H1 (cell line): ENCODE results near the gene CEACAM7. TPM values are rescaled to one million over a fixed set of nuclear protein-coding genes. Genes with fewer than 3 reads are reported as not detected.

Source experiments
- CTCF ChIA-PET: fragments of 300-600 bp; sonication (Branson Sonifier 250); formaldehyde crosslinking; loops from one replicate; lab custom pipeline; 2021; ENCODE audit not compliant: partially characterized antibody; lab: Charles Lee
- POLR2A ChIA-PET: fragments of 300-600 bp; sonication (Branson Sonifier 250); formaldehyde crosslinking; loops from one replicate; lab custom pipeline; 2021; ENCODE audit warnings: inconsistent platforms; ENCODE audit not compliant: partially characterized antibody; lab: Charles Lee
- DNase-seq, 2 experiments: peaks; one replicate each; pipeline versions ENCODE4 v3.0.0 to v3.0.0-alpha.2; 2010 to 2022; ENCODE audit warnings: low spot score in 2 of 2, low read depth in 1 of 2, mixed read lengths in 1 of 2
- FAIRE-seq: peaks from 2 replicates; lab custom pipeline; 2011; peaks lifted over from hg19 to GRCh38; lab: Jason Lieb, UNC
- H2AFZ ChIP-seq: 2 replicates; pipeline ENCODE4 v1.8.1; 2012; ENCODE audit warnings: low read length, inconsistent platforms
- H2AK5ac ChIP-seq: 2 replicates; pipeline ENCODE4 v1.6.1; 2013; ENCODE audit warnings: low read depth, low read length
- H2BK120ac ChIP-seq: replicated peaks from 2 replicates; pipeline ENCODE3; 2013; ENCODE audit warnings: low read depth, low read length, inconsistent platforms
- H2BK12ac ChIP-seq: 2 replicates; pipeline ENCODE4 v1.6.1; 2013; ENCODE audit warnings: low read depth, low read length
- H2BK15ac ChIP-seq: 2 replicates; pipeline ENCODE4 v1.6.1; 2013; ENCODE audit warnings: low read length
- H2BK20ac ChIP-seq: 2 replicates; pipeline ENCODE4 v1.6.1; 2013; ENCODE audit warnings: low read length
- H2BK5ac ChIP-seq: 2 replicates; pipeline ENCODE4 v1.6.1; 2013; ENCODE audit warnings: low read depth, low read length
- H3K14ac ChIP-seq: 2 replicates; pipeline ENCODE4 v1.6.1; 2013; ENCODE audit warnings: inconsistent platforms; ENCODE audit not compliant: insufficient read length
- H3K18ac ChIP-seq: 2 replicates; pipeline ENCODE4 v1.6.1; 2013; ENCODE audit warnings: low read length; ENCODE audit errors: extremely low read depth
- H3K23ac ChIP-seq: 2 replicates; pipeline ENCODE4 v1.6.1; 2013; ENCODE audit warnings: inconsistent platforms; ENCODE audit not compliant: insufficient read length
- H3K23me2 ChIP-seq: 2 replicates; pipeline ENCODE4 v1.6.1; 2013; ENCODE audit warnings: low read depth, low read length
- H3K27ac ChIP-seq: 2 replicates; pipeline ENCODE4 v1.6.1; 2011; ENCODE audit warnings: low read depth, low read length, inconsistent platforms
- H3K27me3 ChIP-seq, 4 experiments: replicated peaks in 1 of 4; 1 replicate in 1 of 4; 2 replicates in 3 of 4; pipeline versions ENCODE4 v1.6.1 to v1.8.1; 2011 to 2013; ENCODE audit warnings: low read length in 3 of 4, mild to moderate bottlenecking in 3 of 4, inconsistent platforms in 2 of 4, mixed read lengths in 2 of 4, moderate library complexity in 1 of 4; ENCODE audit not compliant: control insufficient read depth in 3 of 4, insufficient read depth in 3 of 4; ENCODE audit errors: extremely low read depth in 1 of 4
- H3K36me3 ChIP-seq, 4 experiments: 2 replicates each; pipeline versions ENCODE4 v1.6.1 to v1.8.1; 2011 to 2013; ENCODE audit warnings: mild to moderate bottlenecking in 4 of 4, low read length in 3 of 4, moderate library complexity in 2 of 4, control low read depth in 1 of 4, inconsistent platforms in 1 of 4; ENCODE audit not compliant: insufficient read depth in 4 of 4, control insufficient read depth in 2 of 4
- H3K4ac ChIP-seq: replicated peaks from 2 replicates; pipeline ENCODE3; 2013; ENCODE audit warnings: low read length, low read depth, mixed read lengths, inconsistent platforms; ENCODE audit not compliant: insufficient read length
- H3K4me1 ChIP-seq, 4 experiments: replicated peaks in 1 of 4; 1 replicate in 1 of 4; 2 replicates in 3 of 4; pipeline versions ENCODE4 v1.6.1 to v1.8.1; 2011 to 2013; ENCODE audit warnings: low read length in 3 of 4, inconsistent platforms in 2 of 4, mixed read lengths in 1 of 4; ENCODE audit not compliant: insufficient read depth in 4 of 4, control insufficient read depth in 3 of 4
- H3K4me2 ChIP-seq, 2 experiments: 2 replicates each; pipeline versions ENCODE4 v1.6.1 to v1.8.1; 2011 to 2013; ENCODE audit warnings: low read depth in 2 of 2, low read length in 2 of 2, control low read depth in 1 of 2, inconsistent platforms in 1 of 2, mild to moderate bottlenecking in 1 of 2; ENCODE audit not compliant: insufficient read depth in 1 of 2
- H3K4me3 ChIP-seq, 4 experiments: fragments of 200-600, 300-600 bp in 1 of 4; sonication (generic), shearing (Covaris generic), sonication (Bioruptor Twin) in 1 of 4; 2 replicates each; pipeline versions ENCODE4 v1.5.1 to v1.8.1; 2011 to 2016; ENCODE audit warnings: low read length in 4 of 4, low read depth in 3 of 4, control low read depth in 2 of 4, inconsistent platforms in 2 of 4, mild to moderate bottlenecking in 2 of 4, mixed read lengths in 1 of 4, moderate library complexity in 1 of 4; ENCODE audit not compliant: insufficient read depth in 2 of 4; ENCODE audit errors: extremely low read depth in 1 of 4
- H3K56ac ChIP-seq: replicated peaks from 2 replicates; pipeline ENCODE3; 2013; ENCODE audit warnings: low read depth, mild to moderate bottlenecking, mixed read lengths, low read length, inconsistent platforms; ENCODE audit not compliant: insufficient read length
- H3K79me1 ChIP-seq: 2 replicates; pipeline ENCODE4 v1.6.1; 2013; ENCODE audit warnings: low read depth, low read length, control low read depth
- H3K79me2 ChIP-seq, 2 experiments: 2 replicates each; pipeline versions ENCODE4 v1.6.1 to v1.8.1; 2012 to 2013; ENCODE audit warnings: low read length in 2 of 2, mild to moderate bottlenecking in 2 of 2, inconsistent platforms in 1 of 2; ENCODE audit not compliant: insufficient read depth in 2 of 2, control insufficient read depth in 1 of 2
- H3K9ac ChIP-seq, 4 experiments: replicated peaks in 1 of 4; 1 replicate in 1 of 4; 2 replicates in 3 of 4; pipeline versions ENCODE4 v1.6.1 to v1.8.1; 2011 to 2013; ENCODE audit warnings: low read depth in 3 of 4, low read length in 3 of 4, control low read depth in 2 of 4, mild to moderate bottlenecking in 2 of 4, moderate library complexity in 2 of 4, inconsistent platforms in 1 of 4; ENCODE audit errors: extremely low read depth in 1 of 4
- H3K9me3 ChIP-seq, 2 experiments: 2 replicates each; pipeline versions ENCODE4 v1.6.1 to v1.8.1; 2012 to 2013; ENCODE audit warnings: mild to moderate bottlenecking in 2 of 2, moderate library complexity in 2 of 2, control low read depth in 1 of 2, inconsistent platforms in 1 of 2, low read depth in 1 of 2, low read length in 1 of 2, mixed read lengths in 1 of 2; ENCODE audit not compliant: insufficient read depth in 2 of 2
- H4K20me1 ChIP-seq, 2 experiments: replicated peaks in 1 of 2; 2 replicates each; pipeline versions ENCODE3 to v1.8.1; 2011 to 2013; ENCODE audit warnings: inconsistent platforms in 2 of 2, low read length in 2 of 2, mild to moderate bottlenecking in 1 of 2; ENCODE audit not compliant: insufficient read depth in 2 of 2, control insufficient read depth in 1 of 2
- H4K5ac ChIP-seq: 2 replicates; pipeline ENCODE4 v1.6.1; 2013; ENCODE audit warnings: low read length, low read depth, mixed read lengths, inconsistent platforms; ENCODE audit not compliant: insufficient read length
- H4K8ac ChIP-seq: 2 replicates; pipeline ENCODE4 v1.8.0; 2013; ENCODE audit warnings: mild to moderate bottlenecking, moderate library complexity, low read length, inconsistent platforms; ENCODE audit not compliant: insufficient read depth; ENCODE audit errors: extremely low read depth
- H4K91ac ChIP-seq: replicated peaks from 2 replicates; pipeline ENCODE3; 2013; ENCODE audit warnings: low read length, mixed read lengths, inconsistent platforms; ENCODE audit not compliant: insufficient read length
- BACH1 ChIP-seq: IDR thresholded peaks from 2 replicates; pipeline ENCODE4 v1.6.1; 2012; ENCODE audit warnings: low read length, improper control_type of control experiment
- CBX5 ChIP-seq: fragments of 300-800, 300-1000 bp; sonication (generic); IDR thresholded peaks from 2 replicates; pipeline ENCODE4 v1.7.1; 2016; ENCODE audit warnings: antibody characterized with exemption, low read length, low read depth
- CTBP2 ChIP-seq: IDR thresholded peaks from 2 replicates; pipeline ENCODE4 v1.7.0; 2011; ENCODE audit warnings: borderline replicate concordance, mild to moderate bottlenecking, moderate library complexity, mixed read lengths, low read length; ENCODE audit not compliant: insufficient read depth, insufficient read length
- EZH2 ChIP-seq: fragments of 200-600 bp; sonication (generic); IDR thresholded peaks from 2 replicates; pipeline ENCODE4 v1.7.1; 2012; ENCODE audit warnings: low read depth, mild to moderate bottlenecking, moderate library complexity, low read length, inconsistent platforms; ENCODE audit not compliant: severe bottlenecking
- HDAC6 ChIP-seq: IDR thresholded peaks from one replicate; pipeline ENCODE4 v1.7.1; 2012; ENCODE audit warnings: low read depth, mild to moderate bottlenecking, inconsistent platforms, low read length, moderate library complexity
- JUN ChIP-seq: IDR thresholded peaks from 2 replicates; pipeline ENCODE4 v1.6.1; 2011; ENCODE audit warnings: low read depth, mild to moderate bottlenecking, improper control_type of control experiment, low read length
- MAX ChIP-seq: IDR thresholded peaks from 2 replicates; pipeline ENCODE4 v1.6.1; 2012; ENCODE audit warnings: inconsistent platforms
- SAP30 ChIP-seq: fragments of 300-600 bp; sonication (generic); IDR thresholded peaks from 2 replicates; pipeline ENCODE4 v1.7.1; 2012; ENCODE audit warnings: low read length, moderate library complexity, mild to moderate bottlenecking, inconsistent platforms; ENCODE audit not compliant: insufficient read depth, insufficient replicate concordance
- SP2 ChIP-seq: IDR thresholded peaks from 2 replicates; pipeline ENCODE4 v1.6.1; 2012; ENCODE audit warnings: mild to moderate bottlenecking, low read length, inconsistent platforms
- YY1 ChIP-seq: IDR thresholded peaks from 2 replicates; pipeline ENCODE4 v1.6.1; 2011; ENCODE audit warnings: low read depth, mild to moderate bottlenecking, low read length
- WGBS, 2 experiments: shearing (Covaris generic) in 1 of 2; methylation state at CpG; one replicate each; pipeline versions ENCODE4 v1.1.6 to v1.1.7; 2013 to 2015; ENCODE audit warnings: low lambda C conversion rate in 2 of 2, mixed read lengths in 2 of 2, inconsistent platforms in 1 of 2, low coverage in 1 of 2, missing lambda C conversion rate in 1 of 2; ENCODE audit not compliant: insufficient replicate concordance in 2 of 2, insufficient coverage in 1 of 2, insufficient read length in 1 of 2; ENCODE audit errors: extremely low coverage in 1 of 2, missing lambda C conversion rate in 1 of 2; 5-methylcytosine and 5-hydroxymethylcytosine counted together
- long read RNA-seq, 2 experiments: library from RNA in 1 of 2; library from capped mRNA in 1 of 2; stranded (forward); transcript quantifications; one replicate each; pipeline ENCODE4 v2.0.0, GENCODE V29; 2021; ENCODE audit warnings: inconsistent platforms in 1 of 2
- polyA minus RNA-seq, 3 experiments: library from RNA; depleted of rRNA, polyadenylated mRNA; stranded (reverse); fragments of >200 nt; gene quantifications; 1 replicate in 2 of 3; 2 replicates in 1 of 3; pipeline ENCODE4 v1.2.3, GENCODE V29; 2011
- polyA plus RNA-seq, 7 experiments: library from polyadenylated mRNA; depleted of rRNA in 3 of 7; stranded (reverse) in 5 of 7; unstranded in 2 of 7; fragments of >200 nt in 5 of 7; fragments of 200-250 nt in 2 of 7; gene quantifications; 1 replicate in 5 of 7; 2 replicates in 1 of 7; 4 replicates in 1 of 7; pipeline versions ENCODE4 v1.2.1 to v1.2.3, GENCODE V29; 2011 to 2013; ENCODE audit warnings: missing spikeins in 2 of 7, mixed read lengths in 2 of 7
- total RNA-seq: library from RNA; stranded (reverse); fragmentation: NEBNext Ultra II Directional; extraction: Animal tissue kit (Norgen Biotek cat#: 25700); gene quantifications from 2 replicates; pipeline ENCODE4 v1.2.1, GENCODE V29; 2021

Gene CEACAM7
- total RNA-seq: not detected in 2 replicates
- polyA plus RNA-seq (2011; rRNA removed): not detected in 2 replicates
- not detected for polyA plus RNA-seq (2011; cell fraction: cytosol; rRNA removed)
- not detected for polyA plus RNA-seq (2011; cell fraction: nucleus; rRNA removed)
- polyA plus RNA-seq (2012, experiment 1 of 2): not detected in 4 replicates
- polyA plus RNA-seq (2012, experiment 2 of 2): not detected
- not detected for polyA plus RNA-seq (2013, experiment 1 of 2)
- not detected for polyA plus RNA-seq (2013, experiment 2 of 2)
- not detected in 2 replicates for polyA minus RNA-seq (2011; rRNA and poly(A)+ RNA removed)
- not detected for polyA minus RNA-seq (2011; cell fraction: cytosol; rRNA and poly(A)+ RNA removed)
- not detected for polyA minus RNA-seq (2011; cell fraction: nucleus; rRNA and poly(A)+ RNA removed)
- long read RNA-seq, experiment 1: 0 reads
- long read RNA-seq, experiment 2: 0 reads

GRCh38 chr19:41688098-41688497 lies at the start of gene CEACAM7:
Gene CEACAM7, minus strand, starts transcription at chr19:41688270. Its CDS starts 105 bp downstream, at chr19:41688165.
- no peak within 1 kb of the TSS for H2BK20ac ChIP-seq
- H3K9ac ChIP-seq: no peak within 1 kb of the TSS
- H2BK15ac ChIP-seq: no peak within 1 kb of the TSS
- CTCF ChIA-PET: interaction anchor here (0.8 to 1.3 kb wide), 5 partner anchors 13 to 221 kb away, joined by 3 to 4 read pairs (median 3); no protein-coding TSS in a partner anchor
- H3K23me2 ChIP-seq: no peaks in the 10 kb centered on the region
- no peaks in the 10 kb centered on the region for H3K79me1 ChIP-seq
- H4K91ac ChIP-seq: no peak within 1 kb of the TSS
- POLR2A ChIA-PET: no interaction called here
- no peak within 1 kb of the TSS for H2AK5ac ChIP-seq
- FAIRE-seq (no peak), DNase-seq (no peak)
- H4K5ac ChIP-seq: no peak within 1 kb of the TSS
- no peak within 1 kb of the TSS for H2BK120ac ChIP-seq
- H3K23ac ChIP-seq: no peak within 1 kb of the TSS
- peaks cover 68 to 86% of the 10 kb centered on the region in 2 experiments for H3K9me3 ChIP-seq
- H3K4me1 ChIP-seq: no peaks in the 10 kb centered on the region
- no peak within 1 kb of the TSS for H2BK12ac ChIP-seq
- H2AFZ ChIP-seq: no peak within 1 kb of the TSS
- no peaks in the 10 kb centered on the region for H3K79me2 ChIP-seq
- H3K4ac ChIP-seq: no peak within 1 kb of the TSS
- no peak within 1 kb of the TSS for H3K56ac ChIP-seq
- H3K36me3 ChIP-seq: no peaks in the 10 kb centered on the region
- H2BK5ac ChIP-seq: no peak within 1 kb of the TSS
- no peak within 1 kb of the TSS for H3K27ac ChIP-seq
- H3K14ac ChIP-seq: no peak within 1 kb of the TSS
- H4K8ac ChIP-seq: no peak within 1 kb of the TSS
- no peaks in the 10 kb centered on the region for H4K20me1 ChIP-seq
- H3K4me2 ChIP-seq: no peak within 1 kb of the TSS
- no peaks in the 10 kb centered on the region for H3K27me3 ChIP-seq
- WGBS, 2 experiments: 67% methylated on average over 1 of the region's 1 CpG; no CpG with 5 or more reads in 1 of the 2 experiments
- no peak within 1 kb of the TSS for H3K18ac ChIP-seq
- no peak within 1 kb of the TSS for H3K4me3 ChIP-seq
- no peak for TF ChIP-seq EZH2
- TF ChIP-seq YY1: no peak
- TF ChIP-seq CBX5: no peak
- no peak for TF ChIP-seq SP2
- no peak for TF ChIP-seq HDAC6
- TF ChIP-seq BACH1: no peak
- TF ChIP-seq MAX: no peak
- no peak for TF ChIP-seq JUN
- TF ChIP-seq CTBP2: no peak
- TF ChIP-seq SAP30: no peak
